HG02981 (cell line): ENCODE data around the gene LPP.

Experiments
- ATAC-seq: cut with Tn5 transposase; IDR thresholded peaks from one replicate; pipeline ENCODE4 v1.9.1; 2021; ENCODE audit warnings: mild to moderate bottlenecking, moderate library complexity; ENCODE audit not compliant: unreplicated experiment

LPP gene

DNA sequence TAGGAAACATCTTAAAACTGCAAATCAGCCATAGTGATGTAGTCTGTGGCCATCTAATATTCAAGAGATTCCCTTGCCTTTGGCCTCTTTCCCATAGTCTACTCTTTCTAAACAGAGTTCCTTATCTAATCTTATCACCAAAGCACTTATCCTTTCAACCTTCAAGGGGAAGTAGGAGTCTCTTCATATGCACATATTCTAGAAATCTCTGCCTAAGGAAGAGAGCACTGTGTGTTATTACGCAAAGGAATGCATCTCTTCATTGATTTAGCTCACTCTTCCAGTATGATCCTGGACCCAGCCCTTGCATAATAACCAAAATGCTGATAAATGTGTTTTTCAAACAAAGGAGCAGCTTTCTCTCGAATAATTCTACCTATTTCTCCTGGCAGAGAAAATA is 764.1 kb downstream of the LPP start:
- ATAC-seq = no peak

DNA sequence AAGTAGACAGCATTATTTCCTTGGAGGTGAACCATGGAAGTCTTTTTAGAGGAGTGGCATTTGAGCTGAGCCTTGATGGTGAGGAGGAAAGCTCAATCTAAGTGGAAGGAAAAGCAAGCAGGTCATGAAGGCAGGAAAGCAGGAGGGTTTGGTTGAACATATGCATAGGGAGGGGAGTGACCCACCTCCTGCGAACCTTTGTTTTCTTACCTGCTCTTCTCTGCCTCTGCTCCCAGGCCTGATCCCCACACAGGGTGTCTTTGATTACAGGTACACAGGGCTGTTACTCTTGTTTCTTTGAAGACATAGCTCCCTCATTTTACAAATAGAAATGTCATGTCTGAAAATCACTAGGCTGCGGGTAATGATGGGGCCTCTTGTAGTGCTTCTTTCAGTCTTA is 769.7 kb downstream of the LPP start:
- no peak for ATAC-seq

DNA sequence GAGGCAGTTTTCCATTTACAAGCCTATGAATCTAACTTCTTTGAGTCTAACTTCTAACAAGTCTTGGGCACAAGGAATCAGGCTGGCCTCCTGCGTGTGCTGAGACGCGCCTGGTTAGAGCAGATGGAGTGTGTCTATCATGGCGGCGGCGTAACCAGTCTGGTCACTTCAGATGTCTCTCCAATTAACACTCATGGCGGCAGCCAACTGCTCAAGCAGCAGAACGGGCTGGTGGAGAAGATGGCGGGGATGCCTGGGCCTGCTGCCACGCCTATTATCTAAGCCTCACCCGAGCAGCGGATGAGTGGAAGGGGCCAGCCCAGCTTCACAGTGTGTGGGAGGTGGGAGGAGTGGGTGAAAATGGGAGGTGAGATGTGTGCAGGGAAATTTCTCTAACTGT is 771.4 kb downstream of the LPP start:
- no peak for ATAC-seq

DNA sequence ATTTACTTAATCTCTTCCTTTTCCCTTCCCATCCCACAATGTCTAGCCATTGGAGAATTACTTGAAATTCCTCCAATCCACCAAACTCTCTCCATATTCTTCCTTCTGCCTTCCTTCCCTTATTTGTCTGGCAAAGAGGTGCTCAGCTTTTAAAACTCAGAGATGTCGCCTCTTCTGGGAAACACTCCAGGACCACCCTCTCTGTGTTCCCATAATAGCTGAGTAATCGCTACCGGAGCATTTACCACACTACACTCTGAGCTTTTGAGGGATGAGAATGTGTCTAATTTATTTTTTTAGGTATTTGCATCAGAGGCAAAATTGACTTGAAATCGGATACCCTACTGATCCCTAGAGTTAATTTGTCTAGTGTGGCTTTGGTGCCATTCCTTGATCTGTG is 772.2 kb downstream of the LPP start:
- ATAC-seq = no peak

DNA sequence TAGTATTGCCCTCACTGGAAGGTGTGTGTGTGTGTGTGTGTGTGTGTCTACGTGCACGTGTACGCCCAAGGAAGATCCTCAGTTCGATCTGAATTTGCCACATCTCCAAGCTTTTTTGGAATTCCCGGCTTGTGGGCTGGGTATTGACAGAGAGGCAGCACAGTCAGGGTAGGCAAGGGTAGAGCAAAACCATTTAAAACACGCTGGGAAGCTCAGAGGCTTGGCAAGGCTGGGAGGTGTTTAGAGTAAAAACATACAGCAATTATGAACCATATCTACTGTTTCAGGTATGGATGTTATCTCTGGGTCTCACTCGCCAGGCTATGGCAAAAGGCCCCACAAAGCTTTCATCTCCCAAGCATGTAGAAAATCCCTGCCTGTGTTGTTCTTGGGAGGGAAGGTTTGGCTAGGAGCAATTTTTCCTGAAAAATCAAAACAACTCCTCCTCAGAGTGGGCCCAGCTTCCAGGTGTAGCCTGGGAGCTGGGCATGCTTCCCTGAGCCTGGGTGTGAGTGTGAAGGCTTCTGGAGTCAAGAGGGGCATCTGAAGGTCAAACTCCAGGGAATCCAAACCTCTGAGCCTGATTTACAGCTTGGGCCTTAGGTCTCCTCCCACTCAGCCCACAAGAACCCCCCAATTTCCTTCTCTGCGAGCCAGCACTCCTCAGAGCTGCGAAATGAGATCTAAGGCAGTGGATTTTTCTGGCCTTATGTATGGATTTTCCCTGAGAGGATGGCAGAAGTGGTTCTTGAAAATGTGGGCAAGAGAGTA is 773.0 kb downstream of the LPP start:
- ATAC-seq = no peak

DNA sequence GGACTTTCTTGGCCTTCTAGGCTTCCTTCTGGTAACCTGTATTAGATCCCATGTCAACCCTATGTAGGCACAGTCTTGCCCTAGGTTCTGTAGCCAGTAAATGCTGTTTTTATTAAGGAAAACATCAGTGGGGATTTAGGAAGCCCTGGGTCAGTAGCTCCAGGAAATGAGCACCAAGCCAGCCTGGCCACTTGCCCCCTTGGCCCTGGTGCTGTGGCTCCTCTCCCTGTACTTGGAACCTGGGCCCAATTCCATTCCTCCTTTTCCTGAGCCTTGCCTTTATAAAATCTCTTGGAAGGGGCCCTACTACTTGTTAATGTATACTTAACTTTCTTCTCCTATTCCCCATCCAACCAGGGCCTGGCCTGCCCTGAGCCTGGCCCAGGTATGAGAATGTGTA is 774.0 kb downstream of the LPP start:
- ATAC-seq = no peak

DNA sequence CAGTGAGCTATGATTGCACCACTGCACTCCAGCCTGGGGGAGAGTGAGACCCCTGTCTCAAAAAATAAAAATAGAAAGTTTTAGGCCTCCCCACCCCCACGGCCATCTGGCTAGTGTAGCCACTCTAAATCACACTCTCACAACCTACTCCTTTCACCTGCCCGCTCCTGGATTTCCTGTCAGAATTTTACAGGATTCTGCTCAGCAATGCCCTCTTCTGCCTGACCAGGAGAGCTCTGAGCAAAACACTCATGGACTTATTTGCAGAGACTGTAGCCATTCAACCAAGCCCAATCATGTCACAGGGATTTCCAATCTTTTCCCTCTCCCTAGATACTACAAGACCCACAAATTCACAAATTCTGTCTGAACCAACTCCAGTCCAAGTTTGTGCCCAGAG is 775.2 kb downstream of the LPP start:
- no peak for ATAC-seq

DNA sequence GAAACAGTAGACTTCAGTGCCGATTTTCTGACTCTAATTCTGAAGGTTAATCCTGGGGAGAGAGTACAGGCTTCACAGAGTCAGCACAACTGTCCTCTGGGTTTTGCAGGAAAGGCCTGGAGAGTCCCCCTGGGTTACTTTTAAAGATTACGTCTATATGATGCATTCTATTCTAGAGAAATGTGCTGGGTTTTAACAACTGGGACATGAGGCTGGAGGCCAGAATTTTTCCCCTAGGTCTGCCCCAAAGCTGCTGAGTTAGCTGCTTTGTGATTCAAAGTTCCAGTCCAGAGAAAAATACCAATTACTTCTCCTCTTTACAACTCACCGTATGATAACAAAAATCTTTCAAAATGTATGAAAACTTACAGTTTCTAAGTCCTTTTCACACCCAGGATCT is 777.1 kb downstream of the LPP start:
- no peak for ATAC-seq

DNA sequence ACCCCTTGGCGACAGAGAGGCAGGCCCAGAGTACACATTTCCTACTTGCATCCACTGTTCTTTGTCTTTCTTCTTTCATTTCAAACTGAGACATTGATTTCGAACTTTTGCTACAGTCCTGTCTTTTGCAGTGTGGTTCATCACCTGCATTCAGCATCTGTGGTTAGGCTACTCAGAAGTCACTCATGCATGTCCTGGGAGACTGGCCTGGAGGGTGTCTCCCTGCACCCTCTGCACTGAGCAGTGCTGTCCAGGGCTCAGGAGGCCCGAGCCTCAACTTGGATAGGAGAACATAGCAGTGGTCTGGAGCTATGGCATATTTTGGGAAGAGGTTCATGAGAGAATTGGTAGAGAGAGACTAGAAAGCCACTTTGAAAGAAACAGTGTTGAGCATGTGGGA is 777.6 kb downstream of the LPP start:
- ATAC-seq = no peak

DNA sequence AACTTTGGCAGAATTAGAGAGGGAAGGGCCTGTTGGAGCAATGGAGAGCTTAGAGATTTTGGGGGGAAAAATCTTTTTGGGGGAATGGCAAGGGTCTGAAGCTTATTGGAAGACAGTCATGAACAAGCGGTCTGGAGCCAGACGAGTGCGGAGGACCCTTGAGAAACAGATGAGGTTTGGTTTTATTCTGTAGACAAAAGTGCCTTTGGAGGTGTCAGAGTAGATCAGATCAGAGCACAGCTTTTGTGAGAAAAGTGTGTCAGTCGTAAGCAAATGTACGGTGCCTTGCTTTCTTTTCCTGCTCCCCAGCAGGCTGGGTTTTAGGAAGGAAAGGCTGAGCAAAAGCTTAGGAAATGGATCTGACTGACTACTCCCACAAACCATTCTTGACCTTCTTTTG is 781.0 kb downstream of the LPP start:
- ATAC-seq = no peak

DNA sequence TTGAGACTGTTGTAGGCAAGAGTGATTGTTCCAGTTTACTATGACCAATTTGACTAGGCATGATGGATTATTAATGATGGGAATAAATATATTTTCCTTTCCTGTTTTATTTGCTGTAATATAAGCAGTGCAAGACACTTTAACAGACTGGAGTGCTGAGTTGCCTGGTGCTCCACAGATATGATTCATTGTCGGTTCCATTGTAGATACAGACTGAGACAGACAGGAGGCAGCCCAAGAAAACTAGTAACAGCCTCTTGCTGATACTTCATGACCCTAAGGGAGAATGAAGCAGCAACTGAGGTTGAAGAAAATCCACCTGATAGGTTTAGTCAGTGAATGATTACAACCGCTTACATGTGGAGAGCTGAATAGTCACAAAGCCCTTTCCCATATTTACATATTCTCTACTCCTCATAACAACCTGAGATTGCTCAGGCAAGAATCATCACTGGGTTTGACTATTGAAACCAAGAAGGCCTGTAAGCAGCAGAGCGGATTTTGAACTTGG is 782.7 kb downstream of the LPP start:
- no peak for ATAC-seq

DNA sequence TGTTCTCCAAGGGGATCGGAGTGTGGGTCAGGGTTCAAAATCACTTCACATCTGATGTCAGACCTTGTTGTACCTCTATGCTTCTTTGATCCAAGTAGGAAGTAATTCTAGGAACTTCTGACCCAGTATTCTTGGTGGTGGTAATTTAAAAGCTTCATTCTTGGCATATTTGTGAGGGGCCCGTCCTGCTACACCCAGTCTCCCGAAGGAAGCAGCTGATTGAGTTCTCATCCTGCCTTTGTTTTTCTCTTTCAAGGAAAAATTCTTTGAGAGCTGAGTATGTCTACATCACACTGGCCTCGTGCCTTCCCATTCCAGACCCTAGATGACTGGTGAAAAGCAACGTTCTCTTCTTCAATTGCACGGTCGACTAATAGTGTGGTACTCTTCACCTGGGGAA is 783.4 kb downstream of the LPP start:
- no peak for ATAC-seq

DNA sequence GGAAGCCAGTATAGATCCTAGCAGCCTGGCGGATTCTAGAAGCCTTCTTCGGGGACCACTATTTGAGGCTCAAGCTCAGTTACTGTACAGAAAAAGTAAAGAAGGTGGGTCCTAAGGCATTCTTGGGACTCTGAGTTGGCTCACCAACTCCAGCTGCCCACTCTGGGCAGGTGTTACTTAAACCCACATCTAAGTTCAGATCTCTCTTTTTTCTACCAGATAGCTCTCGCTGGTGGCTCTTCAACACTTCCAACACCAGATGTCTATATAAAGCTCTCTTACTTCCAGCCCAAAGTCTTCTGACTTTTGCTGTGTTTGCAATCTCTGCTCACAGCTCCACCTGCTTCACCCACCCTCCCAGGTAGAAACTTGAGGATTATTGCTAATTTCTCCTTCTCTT is 785.0 kb downstream of the LPP start:
- ATAC-seq = no peak

DNA sequence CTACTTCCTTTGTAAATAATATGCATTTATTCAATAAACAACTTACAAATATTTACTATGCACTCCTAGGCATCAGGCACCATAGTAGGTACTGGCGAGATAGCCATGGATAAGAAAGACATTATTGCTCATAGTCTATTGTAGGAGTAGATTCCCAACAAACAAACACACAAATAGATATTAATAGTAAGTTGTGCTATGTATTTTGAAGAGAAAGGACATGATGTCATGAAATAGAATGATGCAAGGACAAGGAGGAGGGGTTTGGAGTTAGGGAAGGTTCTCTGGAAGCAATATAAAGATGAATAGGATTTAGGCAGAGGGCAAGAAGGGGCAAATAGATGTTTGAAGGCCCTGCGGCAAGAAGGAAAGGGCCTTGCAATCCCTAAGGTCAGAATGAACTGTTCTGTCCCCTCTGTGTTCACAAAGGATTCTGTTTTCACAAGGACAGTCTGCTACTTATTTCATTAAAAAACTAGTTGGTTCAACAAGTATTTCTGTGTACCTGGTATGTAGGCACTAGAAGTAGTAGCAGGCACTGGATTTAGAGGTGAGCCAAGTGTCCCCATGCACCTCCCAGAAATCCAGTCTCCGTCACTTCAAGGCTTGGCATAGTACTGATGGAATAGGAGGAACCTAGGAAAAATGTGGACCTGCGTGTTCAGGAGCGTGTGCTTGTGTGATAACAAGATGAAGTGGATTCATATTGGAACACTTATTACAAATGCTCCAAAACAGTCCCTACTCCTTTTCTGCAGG is 786.0 kb downstream of the LPP start:
- no peak for ATAC-seq
